CD4-positive, alpha-beta T cell treated with Interleukin-12 subunit alpha and Interleukin-12 subunit beta, for 1 hour (primary cell): ENCODE data around the gene SLC2A4RG.

Experiments used
- DNase-seq: peaks from one replicate; pipeline ENCODE4 v3.0.0-alpha.2; 2020

SLC2A4RG gene

GRCh38 chr20:63741676-63742380, 2.3 kb downstream of the SLC2A4RG start:
- DNase-seq, result no peak

GRCh38 chr20:63742381-63743024, 2.9 kb downstream of the SLC2A4RG start:
- DNase-seq, result no peak

- no peak for DNase-seq
Observed at GRCh38 chr20:63743210-63743970, 3.8 kb downstream of the SLC2A4RG start.

GRCh38 chr20:63744158-63744557, 4.6 kb downstream of the SLC2A4RG start:
- DNase-seq, result no peak

GRCh38 chr20:63744574-63745423, 5.2 kb downstream of the SLC2A4RG start:
- DNase-seq, result no peak

- DNase-seq, result no peak
Observed at GRCh38 chr20:63745424-63745805, 5.8 kb downstream of the SLC2A4RG start.

GRCh38 chr20:63745961-63746731, 6.6 kb downstream of the SLC2A4RG start:
- DNase-seq, result no peak

- DNase-seq, result no peak
Observed at GRCh38 chr20:63746751-63747315, 7.3 kb downstream of the SLC2A4RG start.

GRCh38 chr20:63747622-63748069, 8.1 kb downstream of the SLC2A4RG start:
- DNase-seq, result no peak

- no peak for DNase-seq
Observed at GRCh38 chr20:63748070-63748933, 8.7 kb downstream of the SLC2A4RG start.

- DNase-seq, result no peak
Observed at GRCh38 chr20:63748934-63749270, 9.3 kb downstream of the SLC2A4RG start.

GRCh38 chr20:63749597-63750508, 10.3 kb downstream of the SLC2A4RG start:
- DNase-seq, result no peak

- DNase-seq, result peak; percentile 67
Observed at GRCh38 chr20:63750807-63751470, 11.4 kb downstream of the SLC2A4RG start.

- DNase-seq, result peak; percentile 31
Observed at GRCh38 chr20:63751471-63752271, 12.1 kb downstream of the SLC2A4RG start.

- DNase-seq, result no peak
Observed at GRCh38 chr20:63752411-63753101, 13.0 kb downstream of the SLC2A4RG start.

GRCh38 chr20:63753381-63753780, 13.8 kb downstream of the SLC2A4RG start:
- DNase-seq, result no peak

GRCh38 chr20:63754008-63754407, 14.4 kb downstream of the SLC2A4RG start:
- no peak for DNase-seq
